Measurements from ENCODE around the gene HIVEP3.

The HIVEP3 gene

GRCh38 chr1:41497056-41497440 lies 421.7 kb downstream of the HIVEP3 start:
- Histone ChIP-seq H3K9ac (ENCODE audit: low read depth, low read length) (no peak overlapping the region), H3K4me2 (ENCODE audit: insufficient read depth, low read length) (no peak overlapping the region), H4K20me1 (ENCODE audit: insufficient read depth, low read length) (peaks cover 3% of the 10 kb centered on the region; the same call in 1 of the 2 replicates), H3K27me3 (ENCODE audit: insufficient read depth, low read length, poor library complexity) (no peaks in the 10 kb centered on the region), H3K27ac (ENCODE audit: low read length) (no peak overlapping the region), H2AFZ (ENCODE audit: low read depth, low read length) (no peak overlapping the region), H3K36me3 (ENCODE audit: insufficient read depth, low read length) (no peaks in the 10 kb centered on the region), H3K4me3 (ENCODE audit: low read depth in 1 of 2, low read length in 2 of 2) (no peak overlapping the region), H3K9me3 (ENCODE audit: insufficient read depth, low read length, severe bottlenecking) (no peaks in the 10 kb centered on the region), H3K79me2 (ENCODE audit: insufficient read depth, low read length) (no peaks in the 10 kb centered on the region), H3K4me1 (ENCODE audit: insufficient read depth, low read length) (no peaks in the 10 kb centered on the region)
- TF ChIP-seq EZH2 (IDR thresholded peaks at IDR 0.05; ENCODE audit: borderline replicate concordance, low read depth, low read length, severe bottlenecking) (no peak), CTCF (IDR thresholded peaks at IDR 0.05; ENCODE audit: borderline replicate concordance, extremely low read depth, low read length, poor library complexity, severe bottlenecking) (no peak)
- no peak for DNase-seq
- ATAC-seq (ENCODE audit: insufficient read depth, low read depth): no peak

- Histone ChIP-seq H3K79me2 (ENCODE audit: insufficient read depth, low read length) (no peaks in the 10 kb centered on the region), H4K20me1 (ENCODE audit: insufficient read depth, low read length) (peaks cover 3% of the 10 kb centered on the region; the same call in 1 of the 2 replicates), H3K27ac (ENCODE audit: low read length) (no peak overlapping the region), H3K4me3 (ENCODE audit: low read depth in 1 of 2, low read length in 2 of 2) (no peak overlapping the region), H3K27me3 (ENCODE audit: insufficient read depth, low read length, poor library complexity) (no peaks in the 10 kb centered on the region), H3K4me2 (ENCODE audit: insufficient read depth, low read length) (no peak overlapping the region), H3K9me3 (ENCODE audit: insufficient read depth, low read length, severe bottlenecking) (no peaks in the 10 kb centered on the region), H3K36me3 (ENCODE audit: insufficient read depth, low read length) (no peaks in the 10 kb centered on the region), H2AFZ (ENCODE audit: low read depth, low read length) (no peak overlapping the region), H3K4me1 (ENCODE audit: insufficient read depth, low read length) (no peaks in the 10 kb centered on the region), H3K9ac (ENCODE audit: low read depth, low read length) (no peak overlapping the region)
- TF ChIP-seq EZH2 (IDR thresholded peaks at IDR 0.05; ENCODE audit: borderline replicate concordance, low read depth, low read length, severe bottlenecking) (no peak), CTCF (IDR thresholded peaks at IDR 0.05; ENCODE audit: borderline replicate concordance, extremely low read depth, low read length, poor library complexity, severe bottlenecking) (no peak)
- DNase-seq (no peak), ATAC-seq (ENCODE audit: insufficient read depth, low read depth) (no peak)
These were observed 422.4 kb downstream of the HIVEP3 start for GRCh38 chr1:41496080-41497055.

- Histone ChIP-seq H3K36me3 (ENCODE audit: insufficient read depth, low read length) (no peaks in the 10 kb centered on the region), H3K27ac (ENCODE audit: low read length) (no peak overlapping the region), H3K4me1 (ENCODE audit: insufficient read depth, low read length) (no peaks in the 10 kb centered on the region), H3K79me2 (ENCODE audit: insufficient read depth, low read length) (no peaks in the 10 kb centered on the region), H3K4me2 (ENCODE audit: insufficient read depth, low read length) (no peak overlapping the region), H3K4me3 (ENCODE audit: low read depth in 1 of 2, low read length in 2 of 2) (no peak overlapping the region), H3K9ac (ENCODE audit: low read depth, low read length) (no peak overlapping the region), H3K9me3 (ENCODE audit: insufficient read depth, low read length, severe bottlenecking) (no peaks in the 10 kb centered on the region), H3K27me3 (ENCODE audit: insufficient read depth, low read length, poor library complexity) (no peaks in the 10 kb centered on the region), H2AFZ (ENCODE audit: low read depth, low read length) (no peak overlapping the region), H4K20me1 (ENCODE audit: insufficient read depth, low read length) (peaks cover 3% of the 10 kb centered on the region; the same call in 1 of the 2 replicates)
- DNase-seq: no peak
- TF ChIP-seq CTCF (IDR thresholded peaks at IDR 0.05; ENCODE audit: borderline replicate concordance, extremely low read depth, low read length, poor library complexity, severe bottlenecking): peak; percentile 30
- no peak for TF ChIP-seq EZH2 (IDR thresholded peaks at IDR 0.05; ENCODE audit: borderline replicate concordance, low read depth, low read length, severe bottlenecking)
- ATAC-seq (ENCODE audit: insufficient read depth, low read depth): peak; percentile 23; the same call in 1 of the 3 replicates
These were observed 423.3 kb downstream of the HIVEP3 start for GRCh38 chr1:41495210-41495948.

All from DND-41 (cell line).